ENCODE data around the gene COL13A1. TPM values are rescaled to one million over a fixed set of nuclear protein-coding genes. Genes with fewer than 3 reads are reported as not detected.

Gene COL13A1
- polyA plus RNA-seq, 1 experiment, result 11.9 TPM

- Histone ChIP-seq H3K27me3 (ENCODE audit: control insufficient read depth, insufficient read depth, low read length) (peaks cover 14% of the 10 kb centered on the region), H3K36me3 (ENCODE audit: control insufficient read depth, insufficient read depth, low read length) (no peaks in the 10 kb centered on the region), H3K4me3 (ENCODE audit: low read depth, low read length) (no peak overlapping the region)
- CTCF ChIA-PET, result interaction anchor here (1.6 to 4.0 kb wide), 2 partner anchors 15 to 187 kb away, joined by 5 to 18 read pairs; no protein-coding TSS in a partner anchor
- POLR2A ChIA-PET, result interaction anchor here (0.6 kb wide), 1 partner anchor 290 kb away, joined by 6 read pairs; no protein-coding TSS in a partner anchor
- TF ChIP-seq CTCF (IDR thresholded peaks at IDR 0.05; ENCODE audit: insufficient read depth, low read depth, low read length), result no peak
- no peak for DNase-seq (ENCODE audit: low read depth)
Observed at GRCh38 chr10:69973678-69974077, 172.0 kb downstream of the COL13A1 start.

GRCh38 chr10:69974551-69975155, 172.9 kb downstream of the COL13A1 start:
- no peaks in the 10 kb centered on the region for H3K36me3 ChIP-seq (ENCODE audit: control insufficient read depth, insufficient read depth, low read length)
- DNase-seq (ENCODE audit: low read depth), result peak; percentile 97
- ChIA-PET POLR2A (no interaction called here), CTCF (interaction anchor here (1.6 to 4.0 kb wide), 2 partner anchors 16 to 188 kb away, joined by 5 to 18 read pairs; no protein-coding TSS in a partner anchor)
- peaks cover 12% of the 10 kb centered on the region for H3K27me3 ChIP-seq (ENCODE audit: control insufficient read depth, insufficient read depth, low read length)
- no peak overlapping the region for H3K4me3 ChIP-seq (ENCODE audit: low read depth, low read length)
- TF ChIP-seq CTCF (IDR thresholded peaks at IDR 0.05; ENCODE audit: insufficient read depth, low read depth, low read length), result no peak

- DNase-seq (ENCODE audit: low read depth), result no peak
- ChIA-PET POLR2A (no interaction called here), CTCF (interaction anchor here (4.0 kb wide), 1 partner anchor 18 kb away, joined by 18 read pairs; no protein-coding TSS in a partner anchor)
- Histone ChIP-seq H3K4me3 (ENCODE audit: low read depth, low read length) (no peak overlapping the region), H3K36me3 (ENCODE audit: control insufficient read depth, insufficient read depth, low read length) (no peaks in the 10 kb centered on the region), H3K27me3 (ENCODE audit: control insufficient read depth, insufficient read depth, low read length) (peaks cover 7% of the 10 kb centered on the region)
- no peak for TF ChIP-seq CTCF (IDR thresholded peaks at IDR 0.05; ENCODE audit: insufficient read depth, low read depth, low read length)
Observed at GRCh38 chr10:69976795-69977546, 175.3 kb downstream of the COL13A1 start.

GRCh38 chr10:69979174-69979573, 177.5 kb downstream of the COL13A1 start:
- H3K4me3 ChIP-seq (ENCODE audit: low read depth, low read length), result no peak overlapping the region
- no peak for DNase-seq (ENCODE audit: low read depth)
- no peaks in the 10 kb centered on the region for H3K36me3 ChIP-seq (ENCODE audit: control insufficient read depth, insufficient read depth, low read length)
- ChIA-PET CTCF (no interaction called here), POLR2A (no interaction called here)
- TF ChIP-seq CTCF (IDR thresholded peaks at IDR 0.05; ENCODE audit: insufficient read depth, low read depth, low read length), result no peak
- H3K27me3 ChIP-seq (ENCODE audit: control insufficient read depth, insufficient read depth, low read length), result peaks cover 7% of the 10 kb centered on the region

- no peak for TF ChIP-seq CTCF (IDR thresholded peaks at IDR 0.05; ENCODE audit: insufficient read depth, low read depth, low read length)
- DNase-seq (ENCODE audit: low read depth), result no peak
- peaks cover 7% of the 10 kb centered on the region for H3K27me3 ChIP-seq (ENCODE audit: control insufficient read depth, insufficient read depth, low read length)
- no peak overlapping the region for H3K4me3 ChIP-seq (ENCODE audit: low read depth, low read length)
- H3K36me3 ChIP-seq (ENCODE audit: control insufficient read depth, insufficient read depth, low read length), result no peaks in the 10 kb centered on the region
- ChIA-PET POLR2A (no interaction called here), CTCF (no interaction called here)
Observed at GRCh38 chr10:69980672-69981071, 179.0 kb downstream of the COL13A1 start.

Measured in BJ (cell line).